H1 (cell line): ENCODE results near the gene MFAP3L. TPM values are rescaled to one million over a fixed set of nuclear protein-coding genes. Genes with fewer than 3 reads are reported as not detected.

Experiments
- CTCF ChIA-PET: fragments of 300-600 bp; sonication (Branson Sonifier 250); formaldehyde crosslinking; loops from one replicate; lab custom pipeline; 2021; ENCODE audit not compliant: partially characterized antibody; lab: Charles Lee
- POLR2A ChIA-PET: fragments of 300-600 bp; sonication (Branson Sonifier 250); formaldehyde crosslinking; loops from one replicate; lab custom pipeline; 2021; ENCODE audit warnings: inconsistent platforms; ENCODE audit not compliant: partially characterized antibody; lab: Charles Lee
- DNase-seq, 2 experiments: peaks; one replicate each; pipeline versions ENCODE4 v3.0.0 to v3.0.0-alpha.2; 2010 to 2022; ENCODE audit warnings: low spot score in 2 of 2, low read depth in 1 of 2, mixed read lengths in 1 of 2
- FAIRE-seq: peaks from 2 replicates; lab custom pipeline; 2011; peaks lifted over from hg19 to GRCh38; lab: Jason Lieb, UNC
- H2AFZ ChIP-seq: 2 replicates; pipeline ENCODE4 v1.8.1; 2012; ENCODE audit warnings: low read length, inconsistent platforms
- H2AK5ac ChIP-seq: 2 replicates; pipeline ENCODE4 v1.6.1; 2013; ENCODE audit warnings: low read depth, low read length
- H2BK120ac ChIP-seq: replicated peaks from 2 replicates; pipeline ENCODE3; 2013; ENCODE audit warnings: low read depth, low read length, inconsistent platforms
- H2BK12ac ChIP-seq: 2 replicates; pipeline ENCODE4 v1.6.1; 2013; ENCODE audit warnings: low read depth, low read length
- H2BK15ac ChIP-seq: 2 replicates; pipeline ENCODE4 v1.6.1; 2013; ENCODE audit warnings: low read length
- H2BK20ac ChIP-seq: 2 replicates; pipeline ENCODE4 v1.6.1; 2013; ENCODE audit warnings: low read length
- H2BK5ac ChIP-seq: 2 replicates; pipeline ENCODE4 v1.6.1; 2013; ENCODE audit warnings: low read depth, low read length
- H3K14ac ChIP-seq: 2 replicates; pipeline ENCODE4 v1.6.1; 2013; ENCODE audit warnings: inconsistent platforms; ENCODE audit not compliant: insufficient read length
- H3K18ac ChIP-seq: 2 replicates; pipeline ENCODE4 v1.6.1; 2013; ENCODE audit warnings: low read length; ENCODE audit errors: extremely low read depth
- H3K23ac ChIP-seq: 2 replicates; pipeline ENCODE4 v1.6.1; 2013; ENCODE audit warnings: inconsistent platforms; ENCODE audit not compliant: insufficient read length
- H3K23me2 ChIP-seq: 2 replicates; pipeline ENCODE4 v1.6.1; 2013; ENCODE audit warnings: low read depth, low read length
- H3K27ac ChIP-seq: 2 replicates; pipeline ENCODE4 v1.6.1; 2011; ENCODE audit warnings: low read depth, low read length, inconsistent platforms
- H3K27me3 ChIP-seq, 4 experiments: replicated peaks in 1 of 4; 1 replicate in 1 of 4; 2 replicates in 3 of 4; pipeline versions ENCODE4 v1.6.1 to v1.8.1; 2011 to 2013; ENCODE audit warnings: low read length in 3 of 4, mild to moderate bottlenecking in 3 of 4, inconsistent platforms in 2 of 4, mixed read lengths in 2 of 4, moderate library complexity in 1 of 4; ENCODE audit not compliant: control insufficient read depth in 3 of 4, insufficient read depth in 3 of 4; ENCODE audit errors: extremely low read depth in 1 of 4
- H3K36me3 ChIP-seq, 4 experiments: 2 replicates each; pipeline versions ENCODE4 v1.6.1 to v1.8.1; 2011 to 2013; ENCODE audit warnings: mild to moderate bottlenecking in 4 of 4, low read length in 3 of 4, moderate library complexity in 2 of 4, control low read depth in 1 of 4, inconsistent platforms in 1 of 4; ENCODE audit not compliant: insufficient read depth in 4 of 4, control insufficient read depth in 2 of 4
- H3K4ac ChIP-seq: replicated peaks from 2 replicates; pipeline ENCODE3; 2013; ENCODE audit warnings: low read length, low read depth, mixed read lengths, inconsistent platforms; ENCODE audit not compliant: insufficient read length
- H3K4me1 ChIP-seq, 4 experiments: replicated peaks in 1 of 4; 1 replicate in 1 of 4; 2 replicates in 3 of 4; pipeline versions ENCODE4 v1.6.1 to v1.8.1; 2011 to 2013; ENCODE audit warnings: low read length in 3 of 4, inconsistent platforms in 2 of 4, mixed read lengths in 1 of 4; ENCODE audit not compliant: insufficient read depth in 4 of 4, control insufficient read depth in 3 of 4
- H3K4me2 ChIP-seq, 2 experiments: 2 replicates each; pipeline versions ENCODE4 v1.6.1 to v1.8.1; 2011 to 2013; ENCODE audit warnings: low read depth in 2 of 2, low read length in 2 of 2, control low read depth in 1 of 2, inconsistent platforms in 1 of 2, mild to moderate bottlenecking in 1 of 2; ENCODE audit not compliant: insufficient read depth in 1 of 2
- H3K4me3 ChIP-seq, 4 experiments: fragments of 200-600, 300-600 bp in 1 of 4; sonication (generic), shearing (Covaris generic), sonication (Bioruptor Twin) in 1 of 4; 2 replicates each; pipeline versions ENCODE4 v1.5.1 to v1.8.1; 2011 to 2016; ENCODE audit warnings: low read length in 4 of 4, low read depth in 3 of 4, control low read depth in 2 of 4, inconsistent platforms in 2 of 4, mild to moderate bottlenecking in 2 of 4, mixed read lengths in 1 of 4, moderate library complexity in 1 of 4; ENCODE audit not compliant: insufficient read depth in 2 of 4; ENCODE audit errors: extremely low read depth in 1 of 4
- H3K56ac ChIP-seq: replicated peaks from 2 replicates; pipeline ENCODE3; 2013; ENCODE audit warnings: low read depth, mild to moderate bottlenecking, mixed read lengths, low read length, inconsistent platforms; ENCODE audit not compliant: insufficient read length
- H3K79me1 ChIP-seq: 2 replicates; pipeline ENCODE4 v1.6.1; 2013; ENCODE audit warnings: low read depth, low read length, control low read depth
- H3K79me2 ChIP-seq, 2 experiments: 2 replicates each; pipeline versions ENCODE4 v1.6.1 to v1.8.1; 2012 to 2013; ENCODE audit warnings: low read length in 2 of 2, mild to moderate bottlenecking in 2 of 2, inconsistent platforms in 1 of 2; ENCODE audit not compliant: insufficient read depth in 2 of 2, control insufficient read depth in 1 of 2
- H3K9ac ChIP-seq, 4 experiments: replicated peaks in 1 of 4; 1 replicate in 1 of 4; 2 replicates in 3 of 4; pipeline versions ENCODE4 v1.6.1 to v1.8.1; 2011 to 2013; ENCODE audit warnings: low read depth in 3 of 4, low read length in 3 of 4, control low read depth in 2 of 4, mild to moderate bottlenecking in 2 of 4, moderate library complexity in 2 of 4, inconsistent platforms in 1 of 4; ENCODE audit errors: extremely low read depth in 1 of 4
- H3K9me3 ChIP-seq, 2 experiments: 2 replicates each; pipeline versions ENCODE4 v1.6.1 to v1.8.1; 2012 to 2013; ENCODE audit warnings: mild to moderate bottlenecking in 2 of 2, moderate library complexity in 2 of 2, control low read depth in 1 of 2, inconsistent platforms in 1 of 2, low read depth in 1 of 2, low read length in 1 of 2, mixed read lengths in 1 of 2; ENCODE audit not compliant: insufficient read depth in 2 of 2
- H4K20me1 ChIP-seq, 2 experiments: replicated peaks in 1 of 2; 2 replicates each; pipeline versions ENCODE3 to v1.8.1; 2011 to 2013; ENCODE audit warnings: inconsistent platforms in 2 of 2, low read length in 2 of 2, mild to moderate bottlenecking in 1 of 2; ENCODE audit not compliant: insufficient read depth in 2 of 2, control insufficient read depth in 1 of 2
- H4K5ac ChIP-seq: 2 replicates; pipeline ENCODE4 v1.6.1; 2013; ENCODE audit warnings: low read length, low read depth, mixed read lengths, inconsistent platforms; ENCODE audit not compliant: insufficient read length
- H4K8ac ChIP-seq: 2 replicates; pipeline ENCODE4 v1.8.0; 2013; ENCODE audit warnings: mild to moderate bottlenecking, moderate library complexity, low read length, inconsistent platforms; ENCODE audit not compliant: insufficient read depth; ENCODE audit errors: extremely low read depth
- H4K91ac ChIP-seq: replicated peaks from 2 replicates; pipeline ENCODE3; 2013; ENCODE audit warnings: low read length, mixed read lengths, inconsistent platforms; ENCODE audit not compliant: insufficient read length
- ATF3 ChIP-seq: IDR thresholded peaks from 2 replicates; pipeline ENCODE4 v1.6.1; 2011; ENCODE audit warnings: low read depth, mild to moderate bottlenecking, low read length; ENCODE audit not compliant: insufficient read depth
- BRCA1 ChIP-seq: IDR thresholded peaks from 2 replicates; pipeline ENCODE4 v1.6.1; 2012; ENCODE audit warnings: low read depth, low read length, improper control_type of control experiment
- CBX8 ChIP-seq: fragments of 300-800, 300-1000 bp; sonication (generic); IDR thresholded peaks from 2 replicates; pipeline ENCODE4 v1.7.1; 2016; ENCODE audit warnings: low read depth, low read length, borderline replicate concordance
- EGR1 ChIP-seq: IDR thresholded peaks from 2 replicates; pipeline ENCODE4 v1.6.1; 2011; ENCODE audit warnings: low read depth, low read length, borderline replicate concordance
- POLR2A ChIP-seq, 2 experiments: IDR thresholded peaks; 1 replicate in 1 of 2; 2 replicates in 1 of 2; pipeline ENCODE4 v1.6.1; 2011; ENCODE audit warnings: low read depth in 2 of 2, low read length in 2 of 2, mild to moderate bottlenecking in 2 of 2; ENCODE audit errors: control extremely low read depth in 1 of 2
- RXRA ChIP-seq: IDR thresholded peaks from 2 replicates; pipeline ENCODE4 v1.6.1; 2011; ENCODE audit warnings: low read depth, mild to moderate bottlenecking, low read length, moderate library complexity; ENCODE audit not compliant: insufficient read depth
- SIRT6 ChIP-seq: IDR thresholded peaks from one replicate; pipeline ENCODE4 v1.7.1; 2012; ENCODE audit warnings: low read length, inconsistent platforms
- TAF1 ChIP-seq: IDR thresholded peaks from 2 replicates; pipeline ENCODE4 v1.6.1; 2011; ENCODE audit warnings: mild to moderate bottlenecking, low read depth, low read length
- TCF12 ChIP-seq: IDR thresholded peaks from 2 replicates; pipeline ENCODE4 v1.6.1; 2011; ENCODE audit warnings: low read depth, mild to moderate bottlenecking, low read length
- WGBS, 2 experiments: shearing (Covaris generic) in 1 of 2; methylation state at CpG; one replicate each; pipeline versions ENCODE4 v1.1.6 to v1.1.7; 2013 to 2015; ENCODE audit warnings: low lambda C conversion rate in 2 of 2, mixed read lengths in 2 of 2, inconsistent platforms in 1 of 2, low coverage in 1 of 2, missing lambda C conversion rate in 1 of 2; ENCODE audit not compliant: insufficient replicate concordance in 2 of 2, insufficient coverage in 1 of 2, insufficient read length in 1 of 2; ENCODE audit errors: extremely low coverage in 1 of 2, missing lambda C conversion rate in 1 of 2; 5-methylcytosine and 5-hydroxymethylcytosine counted together
- polyA plus RNA-seq, 7 experiments: library from polyadenylated mRNA; depleted of rRNA in 3 of 7; stranded (reverse) in 5 of 7; unstranded in 2 of 7; fragments of >200 nt in 5 of 7; fragments of 200-250 nt in 2 of 7; gene quantifications; 1 replicate in 5 of 7; 2 replicates in 1 of 7; 4 replicates in 1 of 7; pipeline versions ENCODE4 v1.2.1 to v1.2.3, GENCODE V29; 2011 to 2013; ENCODE audit warnings: missing spikeins in 2 of 7, mixed read lengths in 2 of 7
- total RNA-seq: library from RNA; stranded (reverse); fragmentation: NEBNext Ultra II Directional; extraction: Animal tissue kit (Norgen Biotek cat#: 25700); gene quantifications from 2 replicates; pipeline ENCODE4 v1.2.1, GENCODE V29; 2021
- TF ChIP-seq, protein P1 (sequence below), 3 experiments: IDR thresholded peaks; 1 replicate in 2 of 3; 2 replicates in 1 of 3; pipeline versions ENCODE4 v1.5.1 to v1.6.1; 2011; ENCODE audit warnings: low read length in 3 of 3, mild to moderate bottlenecking in 3 of 3, inconsistent platforms in 2 of 3, low read depth in 1 of 3, moderate library complexity in 1 of 3; ENCODE audit not compliant: insufficient read depth in 1 of 3; ENCODE audit errors: control extremely low read depth in 1 of 3
- TF ChIP-seq, protein P2 (sequence below): IDR thresholded peaks from 2 replicates; pipeline ENCODE4 v1.6.1; 2011; ENCODE audit warnings: low read length, improper control_type of control experiment

The MFAP3L gene
- total and polyA plus RNA-seq, 2 of the 8 experiments (the other 6 are each of a cell fraction or from before 2014, with no cell fraction given), result 7.0 to 9.8 TPM

GRCh38 chr4:169959254-169959653 is 66.9 kb downstream of the MFAP3L start:
- Histone ChIP-seq H3K27me3 (no peaks in the 10 kb centered on the region), H4K20me1 (no peaks in the 10 kb centered on the region), H3K23ac (no peak overlapping the region), H2AK5ac (no peak overlapping the region), H2BK12ac (no peak overlapping the region), H3K14ac (no peak overlapping the region), H4K8ac (no peak overlapping the region), H3K23me2 (no peaks in the 10 kb centered on the region; the same call in 1 of the 2 replicates), H3K4me1 (peaks cover 0 to 9% (median 7%) of the 10 kb centered on the region in 4 experiments; a peak in 5 of 7 replicates), H2BK15ac (no peak overlapping the region), H2BK120ac (no peak overlapping the region), H3K4me2 (no peak overlapping the region), H3K79me2 (no peaks in the 10 kb centered on the region), H3K9ac (no peak overlapping the region), H3K36me3 (no peaks in the 10 kb centered on the region), H4K91ac (no peak overlapping the region), H3K27ac (no peak overlapping the region), H3K79me1 (no peaks in the 10 kb centered on the region), H3K4ac (no peak overlapping the region), H3K9me3 (no peaks in the 10 kb centered on the region), H3K56ac (no peak overlapping the region), H2BK5ac (no peak overlapping the region), H2AFZ (no peak overlapping the region), H4K5ac (no peak overlapping the region), H3K4me3 (no peak overlapping the region), H3K18ac (no peak overlapping the region), H2BK20ac (no peak overlapping the region)
- no peak for DNase-seq
- WGBS, 2 experiments, result 90% methylated on average over 3 of the region's 3 CpGs; no CpG with 5 or more reads in 1 of the 2 experiments
- POLR2A ChIA-PET, result no interaction called here
- CTCF ChIA-PET, result interaction anchor here (1.2 kb wide), 1 partner anchor 72 kb away, joined by 3 read pairs; no protein-coding TSS in a partner anchor
- FAIRE-seq, result no peak
- no peak for TF ChIP-seq CBX8
- TF ChIP-seq RXRA, result no peak
- no peak for TF ChIP-seq POLR2A (IDR thresholded peaks at IDR 0.05; ENCODE audit: control extremely low read depth in 1 of 2, low read depth in 2 of 2, low read length in 2 of 2)
- TF ChIP-seq, protein P1, sequence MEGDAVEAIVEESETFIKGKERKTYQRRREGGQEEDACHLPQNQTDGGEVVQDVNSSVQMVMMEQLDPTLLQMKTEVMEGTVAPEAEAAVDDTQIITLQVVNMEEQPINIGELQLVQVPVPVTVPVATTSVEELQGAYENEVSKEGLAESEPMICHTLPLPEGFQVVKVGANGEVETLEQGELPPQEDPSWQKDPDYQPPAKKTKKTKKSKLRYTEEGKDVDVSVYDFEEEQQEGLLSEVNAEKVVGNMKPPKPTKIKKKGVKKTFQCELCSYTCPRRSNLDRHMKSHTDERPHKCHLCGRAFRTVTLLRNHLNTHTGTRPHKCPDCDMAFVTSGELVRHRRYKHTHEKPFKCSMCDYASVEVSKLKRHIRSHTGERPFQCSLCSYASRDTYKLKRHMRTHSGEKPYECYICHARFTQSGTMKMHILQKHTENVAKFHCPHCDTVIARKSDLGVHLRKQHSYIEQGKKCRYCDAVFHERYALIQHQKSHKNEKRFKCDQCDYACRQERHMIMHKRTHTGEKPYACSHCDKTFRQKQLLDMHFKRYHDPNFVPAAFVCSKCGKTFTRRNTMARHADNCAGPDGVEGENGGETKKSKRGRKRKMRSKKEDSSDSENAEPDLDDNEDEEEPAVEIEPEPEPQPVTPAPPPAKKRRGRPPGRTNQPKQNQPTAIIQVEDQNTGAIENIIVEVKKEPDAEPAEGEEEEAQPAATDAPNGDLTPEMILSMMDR (IDR thresholded peaks at IDR 0.05; ENCODE audit: control extremely low read depth in 1 of 3, insufficient read depth in 1 of 3, low read depth in 1 of 3, low read length in 3 of 3), result no peak
- TF ChIP-seq EGR1, result no peak
- TF ChIP-seq SIRT6, result no peak
- TF ChIP-seq TCF12, result no peak
- TF ChIP-seq, protein P2, sequence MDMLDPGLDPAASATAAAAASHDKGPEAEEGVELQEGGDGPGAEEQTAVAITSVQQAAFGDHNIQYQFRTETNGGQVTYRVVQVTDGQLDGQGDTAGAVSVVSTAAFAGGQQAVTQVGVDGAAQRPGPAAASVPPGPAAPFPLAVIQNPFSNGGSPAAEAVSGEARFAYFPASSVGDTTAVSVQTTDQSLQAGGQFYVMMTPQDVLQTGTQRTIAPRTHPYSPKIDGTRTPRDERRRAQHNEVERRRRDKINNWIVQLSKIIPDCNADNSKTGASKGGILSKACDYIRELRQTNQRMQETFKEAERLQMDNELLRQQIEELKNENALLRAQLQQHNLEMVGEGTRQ, result no peak
- no peak for TF ChIP-seq BRCA1
- TF ChIP-seq ATF3, result no peak
- TF ChIP-seq TAF1, result no peak
